Activated naive CD8-positive, alpha-beta T cell (primary cell): ENCODE data around the gene TP63.

ENCODE experiments used
- H3K27ac Mint-ChIP-seq: one replicate; pipeline ENCODE4 v1.8.0; 2021; ENCODE audit warnings: mixed read lengths
- H3K27me3 Mint-ChIP-seq: one replicate; pipeline ENCODE4 v1.8.0; 2021; ENCODE audit warnings: mixed read lengths
- H3K36me3 Mint-ChIP-seq: one replicate; pipeline ENCODE4 v1.8.0; 2021; ENCODE audit warnings: mixed read lengths
- H3K4me1 Mint-ChIP-seq: one replicate; pipeline ENCODE4 v1.8.0; 2021; ENCODE audit warnings: low read depth, mixed read lengths
- H3K4me3 Mint-ChIP-seq: one replicate; pipeline ENCODE4 v1.8.0; 2021; ENCODE audit warnings: mild to moderate bottlenecking, mixed read lengths
- H3K9me3 Mint-ChIP-seq: one replicate; pipeline ENCODE4 v1.8.0; 2021; ENCODE audit warnings: low read depth, mixed read lengths

TP63 gene

DNA sequence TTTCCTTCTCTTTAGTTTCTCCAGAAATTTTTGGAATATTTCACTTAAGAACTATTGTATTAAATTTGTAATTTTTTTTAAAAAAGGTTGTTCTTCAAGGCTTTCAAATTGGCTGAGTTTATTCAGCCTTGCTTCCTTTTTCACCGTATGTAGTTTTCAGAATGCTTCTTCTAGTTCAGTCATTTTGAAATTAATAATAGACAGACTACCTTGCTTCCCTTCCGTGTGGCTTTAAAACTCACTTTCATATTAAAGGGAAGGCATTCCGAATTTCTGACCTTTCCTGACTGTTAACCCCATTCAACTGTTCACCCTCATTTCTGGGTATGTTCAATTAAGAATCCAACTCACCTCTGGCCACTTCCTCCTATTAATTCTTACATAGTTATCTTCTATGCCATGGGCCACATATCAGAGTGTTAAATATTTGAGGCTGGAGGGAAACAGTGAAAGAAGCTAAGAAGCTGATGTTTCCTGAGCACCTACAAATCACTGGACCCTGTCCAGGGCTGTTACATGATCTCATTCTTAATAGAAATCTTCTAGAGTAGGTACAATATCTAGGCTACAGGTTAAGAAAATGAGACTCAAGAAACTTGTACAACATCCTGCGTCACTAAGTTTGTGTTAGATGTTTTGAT, 252.0 kb downstream of the TP63 start:
- no peaks in the 10 kb centered on the region for H3K36me3 Mint-ChIP-seq
- H3K27ac Mint-ChIP-seq: no peak overlapping the region
- H3K9me3 Mint-ChIP-seq: no peaks in the 10 kb centered on the region
- no peak overlapping the region for H3K4me3 Mint-ChIP-seq
- no peaks in the 10 kb centered on the region for H3K4me1 Mint-ChIP-seq
- peaks cover 3% of the 10 kb centered on the region for H3K27me3 Mint-ChIP-seq

DNA sequence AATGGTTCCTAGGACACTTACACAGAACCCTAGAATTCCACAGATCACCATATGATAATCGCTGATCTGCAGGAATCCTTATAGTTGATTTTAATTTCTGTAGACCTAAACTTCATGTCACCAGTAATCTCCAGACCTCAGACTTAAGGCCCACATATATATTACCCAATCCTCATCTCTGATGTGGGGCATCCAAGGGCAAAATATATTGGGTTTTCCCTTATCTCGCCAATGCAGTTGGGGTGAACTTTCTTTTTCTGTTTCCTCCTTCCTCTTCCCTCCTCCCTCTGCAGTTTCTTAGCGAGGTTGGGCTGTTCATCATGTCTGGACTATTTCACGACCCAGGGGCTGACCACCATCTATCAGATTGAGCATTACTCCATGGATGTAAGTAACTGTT, 259.3 kb downstream of the TP63 start:
- no peaks in the 10 kb centered on the region for H3K27me3 Mint-ChIP-seq
- H3K9me3 Mint-ChIP-seq: no peaks in the 10 kb centered on the region

DNA sequence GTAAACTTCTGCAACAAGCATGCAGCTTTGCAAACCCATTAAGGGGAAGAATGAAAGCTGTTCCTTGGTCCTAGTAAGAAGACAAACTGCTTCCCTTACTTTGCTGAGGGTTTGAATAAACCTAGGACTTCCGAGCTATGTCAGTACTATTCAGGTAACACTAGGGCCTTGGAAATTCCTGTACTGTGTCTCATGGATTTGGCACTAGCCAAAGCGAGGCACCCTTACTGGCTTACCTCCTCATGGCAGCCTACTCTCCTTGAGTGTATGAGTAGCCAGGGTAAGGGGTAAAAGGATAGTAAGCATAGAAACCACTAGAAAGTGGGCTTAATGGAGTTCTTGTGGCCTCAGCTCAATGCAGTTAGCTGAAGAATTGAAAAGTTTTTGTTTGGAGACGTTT, 265.3 kb downstream of the TP63 start:
- Mint-ChIP-seq H3K27ac (no peak overlapping the region), H3K4me3 (no peak overlapping the region), H3K9me3 (no peaks in the 10 kb centered on the region), H3K27me3 (no peaks in the 10 kb centered on the region), H3K36me3 (no peaks in the 10 kb centered on the region), H3K4me1 (no peaks in the 10 kb centered on the region)

More for the DNA sequence above, 259.3 kb downstream of the TP63 start:
- no peak overlapping the region for H3K4me3 Mint-ChIP-seq
- no peak overlapping the region for H3K27ac Mint-ChIP-seq
- H3K4me1 Mint-ChIP-seq: no peaks in the 10 kb centered on the region
- no peaks in the 10 kb centered on the region for H3K36me3 Mint-ChIP-seq

DNA sequence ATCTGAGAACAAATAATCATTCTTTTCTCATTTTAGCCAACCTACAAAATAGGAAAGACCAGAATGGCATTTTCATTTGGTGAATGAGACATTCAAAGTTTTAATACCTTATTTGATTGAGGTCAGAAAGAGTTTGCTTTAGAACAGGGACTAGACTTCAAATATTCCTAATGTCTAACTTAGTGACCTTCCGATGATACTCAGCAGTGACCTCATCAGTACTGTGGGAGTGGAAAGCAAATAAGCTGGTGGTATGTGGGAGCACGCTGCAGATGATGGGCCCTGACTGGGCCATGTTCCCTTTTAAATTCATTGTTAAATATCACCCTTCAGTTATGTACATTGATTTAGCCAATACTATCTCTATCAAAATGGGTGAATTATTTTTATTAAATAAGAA, 266.2 kb downstream of the TP63 start:
- no peaks in the 10 kb centered on the region for H3K27me3 Mint-ChIP-seq
- H3K4me3 Mint-ChIP-seq: no peak overlapping the region
- H3K36me3 Mint-ChIP-seq: no peaks in the 10 kb centered on the region
- H3K9me3 Mint-ChIP-seq: no peaks in the 10 kb centered on the region
- no peak overlapping the region for H3K27ac Mint-ChIP-seq
- H3K4me1 Mint-ChIP-seq: no peaks in the 10 kb centered on the region

DNA sequence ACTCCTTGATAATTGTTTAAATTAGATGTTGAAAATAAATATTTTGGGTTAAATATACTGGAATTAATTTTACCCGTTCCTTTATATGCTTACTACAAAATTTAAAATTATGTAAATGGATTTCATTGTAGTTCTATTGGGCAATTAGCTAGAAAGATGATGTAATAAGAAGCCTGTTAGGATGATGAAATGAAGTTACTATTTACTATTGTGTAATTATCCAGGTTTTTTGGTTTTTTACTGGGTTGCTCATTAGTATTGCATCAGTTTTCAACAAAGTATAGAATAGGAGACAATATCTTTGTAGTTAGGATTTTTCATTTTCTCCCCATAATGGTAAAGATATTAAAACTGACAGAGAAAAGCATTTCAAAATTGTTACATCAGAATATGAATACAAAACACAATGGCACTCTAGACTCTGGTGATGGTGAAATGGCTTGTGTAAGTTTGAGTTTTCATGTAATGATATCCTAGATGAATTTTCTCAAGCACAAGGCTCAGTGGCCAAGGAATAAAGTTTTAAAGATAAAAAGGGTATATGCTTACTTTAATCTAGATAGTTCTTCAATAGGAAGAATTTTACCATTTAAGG, 267.5 kb downstream of the TP63 start:
- Mint-ChIP-seq H3K36me3 (no peaks in the 10 kb centered on the region), H3K9me3 (no peaks in the 10 kb centered on the region), H3K27ac (no peak overlapping the region), H3K4me1 (no peaks in the 10 kb centered on the region), H3K27me3 (no peaks in the 10 kb centered on the region), H3K4me3 (no peak overlapping the region)

DNA sequence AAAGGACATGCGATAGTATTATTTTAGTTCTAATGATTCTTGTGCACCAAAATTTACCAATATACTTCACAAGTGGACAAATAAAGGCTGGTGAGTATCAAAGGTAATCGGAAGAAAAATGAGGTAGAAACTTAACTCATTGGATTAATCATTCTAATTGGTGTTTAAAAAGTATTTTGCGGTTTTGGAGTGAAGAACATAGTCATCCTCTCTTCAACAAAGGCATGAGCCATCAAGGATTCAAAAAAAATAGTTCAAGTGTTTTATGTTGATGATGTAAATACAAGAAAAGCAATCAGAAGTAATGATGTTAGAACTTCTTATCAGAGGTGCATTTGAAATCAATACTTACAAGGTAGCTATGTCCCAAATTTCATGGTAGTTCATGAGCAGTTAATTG, 268.0 kb downstream of the TP63 start:
- no peak overlapping the region for H3K27ac Mint-ChIP-seq
- H3K4me1 Mint-ChIP-seq: no peaks in the 10 kb centered on the region
- H3K4me3 Mint-ChIP-seq: no peak overlapping the region
- no peaks in the 10 kb centered on the region for H3K27me3 Mint-ChIP-seq
- H3K36me3 Mint-ChIP-seq: no peaks in the 10 kb centered on the region
- H3K9me3 Mint-ChIP-seq: no peaks in the 10 kb centered on the region

DNA sequence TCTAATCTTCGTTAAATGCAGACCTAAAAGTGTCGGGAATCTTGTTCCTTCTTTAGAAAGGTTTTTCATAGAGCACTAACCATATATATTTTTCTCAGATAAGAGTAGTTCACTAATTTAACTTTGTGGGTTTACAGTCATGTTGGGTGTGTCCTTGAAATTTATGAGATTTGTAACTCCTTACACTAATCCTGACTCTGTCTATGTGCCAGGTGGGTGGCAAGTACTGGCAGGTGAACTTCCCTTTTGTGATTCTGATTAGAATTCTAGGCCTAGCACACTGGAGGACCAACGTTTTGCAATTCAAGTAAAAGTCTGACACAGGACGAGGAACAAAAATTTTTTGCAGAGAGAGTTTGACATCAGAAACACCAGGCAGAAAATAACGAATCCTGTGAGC, 269.4 kb downstream of the TP63 start:
- H3K27me3 Mint-ChIP-seq: no peaks in the 10 kb centered on the region
- no peaks in the 10 kb centered on the region for H3K9me3 Mint-ChIP-seq
- H3K27ac Mint-ChIP-seq: no peak overlapping the region
- no peaks in the 10 kb centered on the region for H3K36me3 Mint-ChIP-seq
- no peaks in the 10 kb centered on the region for H3K4me1 Mint-ChIP-seq
- no peak overlapping the region for H3K4me3 Mint-ChIP-seq

DNA sequence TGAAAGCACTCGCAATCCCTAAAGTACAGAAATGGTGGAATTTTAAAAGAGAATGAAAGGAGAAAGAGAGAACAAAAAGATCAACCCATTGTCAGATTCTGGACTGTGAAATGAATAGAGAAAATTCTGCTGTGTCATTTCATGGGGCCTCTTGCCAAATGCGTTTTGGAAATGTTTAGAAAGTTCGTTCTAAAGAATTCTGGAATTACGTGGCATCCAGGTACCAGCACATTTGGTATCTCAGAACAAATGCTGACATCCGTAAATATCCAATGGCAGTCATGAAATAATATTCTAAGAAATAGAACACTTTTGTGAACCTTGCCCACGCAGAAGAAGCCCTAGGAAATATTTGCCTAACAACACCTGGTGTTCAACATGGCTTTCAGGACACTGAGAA, 270.3 kb downstream of the TP63 start:
- Mint-ChIP-seq H3K4me3 (no peak overlapping the region), H3K4me1 (no peaks in the 10 kb centered on the region), H3K27ac (no peak overlapping the region), H3K27me3 (no peaks in the 10 kb centered on the region), H3K9me3 (no peaks in the 10 kb centered on the region), H3K36me3 (no peaks in the 10 kb centered on the region)

DNA sequence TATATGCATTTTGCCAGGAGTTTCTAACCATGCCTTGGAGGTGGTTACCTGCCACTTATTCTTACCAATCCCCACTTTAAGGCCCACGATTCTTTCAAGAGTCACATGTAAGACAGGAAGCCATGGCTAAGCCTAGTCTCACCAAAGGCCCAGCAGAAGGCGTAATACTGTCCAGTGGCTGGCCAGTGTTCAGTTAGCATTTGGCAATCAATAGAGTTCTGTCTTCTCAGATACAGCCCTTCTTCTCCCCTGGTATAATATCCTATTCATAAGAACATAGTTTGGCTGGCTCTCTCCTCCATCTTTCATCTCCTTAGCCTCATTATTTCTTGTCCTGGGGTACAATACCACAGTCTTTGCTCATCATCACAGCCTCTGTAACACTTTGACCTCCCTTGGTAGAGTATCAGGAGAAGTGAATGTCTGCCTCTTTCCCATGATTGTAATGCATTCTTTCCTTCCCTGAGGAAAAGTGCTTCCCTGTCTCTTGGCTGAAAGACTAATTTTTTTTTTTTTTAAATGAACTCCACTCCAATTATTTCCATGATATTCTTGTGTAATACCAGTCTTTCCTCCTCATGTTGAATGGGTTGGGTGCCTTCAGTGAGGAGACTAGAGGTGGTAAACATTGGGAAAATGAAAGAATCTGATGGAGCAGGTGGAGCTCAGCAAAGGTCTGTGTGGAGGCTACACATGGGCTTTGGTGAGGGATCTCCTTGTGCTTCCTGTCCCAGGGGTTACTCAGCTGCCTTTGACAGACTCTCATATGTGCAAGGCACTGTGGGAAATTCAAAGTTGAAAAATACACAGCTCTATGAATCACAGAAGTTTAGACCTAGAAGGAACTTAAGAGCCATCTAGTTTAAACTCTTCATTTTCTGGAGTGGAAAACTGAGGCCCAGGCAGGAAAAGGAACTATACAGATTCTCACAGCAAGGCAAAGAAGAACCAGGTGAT, 271.3 kb downstream of the TP63 start:
- Mint-ChIP-seq H3K27ac (no peak overlapping the region), H3K27me3 (peaks cover 4% of the 10 kb centered on the region), H3K36me3 (no peaks in the 10 kb centered on the region), H3K4me1 (no peaks in the 10 kb centered on the region), H3K4me3 (no peak overlapping the region), H3K9me3 (no peaks in the 10 kb centered on the region)

DNA sequence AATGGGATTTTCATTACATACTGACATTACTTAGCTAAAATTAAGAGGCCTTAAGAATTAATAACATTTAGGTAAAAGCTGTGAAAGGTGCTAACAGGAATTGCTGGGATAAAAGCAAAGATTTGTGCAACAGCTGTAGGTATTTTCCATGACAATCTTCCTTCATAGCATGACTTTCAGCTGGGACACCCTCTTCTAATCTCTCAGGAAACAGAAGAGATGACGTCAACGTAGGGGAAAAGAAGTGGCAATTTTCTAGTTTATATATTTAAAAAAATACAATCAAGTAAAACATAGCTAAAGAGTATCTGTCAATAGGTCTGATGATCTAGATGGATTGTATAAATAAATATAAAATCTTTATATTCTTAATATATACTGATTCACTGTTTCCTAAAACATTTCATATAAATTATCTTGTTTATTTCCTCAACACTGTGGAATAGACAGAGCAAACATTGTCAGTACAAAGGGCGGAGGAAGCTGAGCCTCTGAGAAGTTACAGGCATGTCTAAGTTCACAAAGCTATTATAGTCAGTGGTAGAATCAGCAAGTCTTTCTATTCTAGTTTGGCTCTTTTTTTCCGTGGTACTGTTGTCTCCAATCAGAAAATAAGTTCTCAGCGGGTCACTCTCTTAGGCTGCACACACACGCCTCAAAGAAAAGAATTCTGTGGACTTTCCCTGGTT, 272.5 kb downstream of the TP63 start:
- Mint-ChIP-seq H3K4me3 (no peak overlapping the region), H3K36me3 (no peaks in the 10 kb centered on the region), H3K9me3 (no peaks in the 10 kb centered on the region), H3K4me1 (no peaks in the 10 kb centered on the region), H3K27ac (no peak overlapping the region), H3K27me3 (peaks cover 4% of the 10 kb centered on the region)

DNA sequence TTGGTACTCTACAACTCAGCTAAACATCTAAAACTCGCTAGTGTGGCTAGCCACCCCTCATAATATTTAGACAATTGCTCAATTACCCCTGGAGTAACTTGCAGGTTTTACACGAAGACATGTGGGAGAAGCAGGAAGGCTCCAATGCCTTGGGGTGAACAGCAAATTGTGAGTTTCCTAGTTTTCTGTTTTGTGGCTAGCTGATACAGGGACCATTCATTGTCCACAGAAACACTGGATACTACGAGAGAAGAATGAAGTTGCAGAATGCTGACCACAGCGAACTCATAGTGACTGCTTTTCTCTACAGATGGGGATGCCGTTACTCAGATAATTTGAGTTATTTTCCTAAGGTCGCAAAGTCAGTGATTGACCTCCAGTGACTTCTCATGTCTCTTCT, 276.6 kb downstream of the TP63 start:
- H3K27me3 Mint-ChIP-seq: peaks cover 4% of the 10 kb centered on the region
- H3K4me1 Mint-ChIP-seq: no peaks in the 10 kb centered on the region
- no peaks in the 10 kb centered on the region for H3K36me3 Mint-ChIP-seq
- H3K4me3 Mint-ChIP-seq: no peak overlapping the region
- no peak overlapping the region for H3K27ac Mint-ChIP-seq
- no peaks in the 10 kb centered on the region for H3K9me3 Mint-ChIP-seq

DNA sequence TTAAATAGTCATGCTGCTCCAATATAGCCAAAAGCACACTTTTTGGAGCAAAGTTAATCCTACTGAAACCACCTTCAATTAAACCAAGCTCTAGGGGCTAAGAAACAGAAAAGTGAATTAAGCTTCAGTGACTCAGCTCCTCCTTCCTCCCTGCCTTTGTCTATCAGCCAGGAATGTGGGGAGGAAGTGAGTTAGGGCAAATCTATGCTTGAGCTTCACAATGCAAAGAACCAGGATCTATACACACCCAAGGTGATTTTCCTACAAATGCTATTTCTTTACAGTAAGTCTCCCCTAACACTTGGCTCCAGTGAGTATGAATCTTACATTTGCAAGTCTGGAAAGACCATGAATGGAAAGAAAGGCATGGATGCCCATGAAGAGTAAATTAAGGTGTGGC, 277.5 kb downstream of the TP63 start:
- Mint-ChIP-seq H3K4me1 (no peaks in the 10 kb centered on the region), H3K9me3 (no peaks in the 10 kb centered on the region), H3K27me3 (peaks cover 7% of the 10 kb centered on the region), H3K36me3 (no peaks in the 10 kb centered on the region), H3K27ac (no peak overlapping the region), H3K4me3 (no peak overlapping the region)

DNA sequence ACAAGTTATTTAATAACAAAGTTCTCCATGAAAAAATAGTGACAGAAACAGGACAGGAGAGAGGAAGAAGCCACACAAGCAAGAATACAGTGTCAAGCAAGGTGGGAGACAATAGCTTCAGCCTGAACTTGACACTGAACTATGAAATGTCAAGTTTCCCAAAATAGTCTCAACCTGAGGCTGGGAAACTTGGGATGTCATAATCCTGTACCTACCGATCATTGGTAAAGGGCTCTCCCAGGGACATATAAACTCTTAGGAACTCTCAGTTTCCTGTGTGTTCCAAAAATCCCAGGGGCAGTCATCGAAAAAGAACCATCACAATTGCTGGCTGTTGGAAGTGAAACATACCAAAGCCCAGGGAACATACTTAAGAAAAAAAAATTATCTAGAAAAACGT, 277.9 kb downstream of the TP63 start:
- H3K27me3 Mint-ChIP-seq: peaks cover 11% of the 10 kb centered on the region

DNA sequence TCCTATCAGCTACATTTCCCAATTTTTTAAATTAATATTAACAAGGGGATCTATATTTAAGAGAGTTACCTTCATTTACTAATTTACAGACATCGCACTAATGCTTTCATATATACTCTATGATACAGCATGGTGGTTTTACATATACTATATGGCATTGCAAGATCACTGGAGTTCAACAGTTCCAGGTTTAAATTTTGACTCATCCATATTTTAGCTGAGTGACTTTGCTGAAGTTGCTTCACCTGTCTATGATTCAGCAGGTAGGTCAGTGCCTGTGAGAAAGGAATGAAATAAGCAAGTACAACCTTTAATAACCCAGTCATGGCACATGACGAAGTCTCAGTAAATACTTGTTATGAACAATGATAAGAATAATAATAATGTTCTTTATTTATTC, 278.4 kb downstream of the TP63 start:
- Mint-ChIP-seq H3K27me3 (peaks cover 11% of the 10 kb centered on the region), H3K27ac (no peak overlapping the region), H3K9me3 (no peaks in the 10 kb centered on the region)

More for the DNA sequence above, 277.9 kb downstream of the TP63 start:
- H3K4me3 Mint-ChIP-seq: no peak overlapping the region
- no peaks in the 10 kb centered on the region for H3K9me3 Mint-ChIP-seq
- no peaks in the 10 kb centered on the region for H3K4me1 Mint-ChIP-seq
- H3K36me3 Mint-ChIP-seq: no peaks in the 10 kb centered on the region
- no peak overlapping the region for H3K27ac Mint-ChIP-seq

DNA sequence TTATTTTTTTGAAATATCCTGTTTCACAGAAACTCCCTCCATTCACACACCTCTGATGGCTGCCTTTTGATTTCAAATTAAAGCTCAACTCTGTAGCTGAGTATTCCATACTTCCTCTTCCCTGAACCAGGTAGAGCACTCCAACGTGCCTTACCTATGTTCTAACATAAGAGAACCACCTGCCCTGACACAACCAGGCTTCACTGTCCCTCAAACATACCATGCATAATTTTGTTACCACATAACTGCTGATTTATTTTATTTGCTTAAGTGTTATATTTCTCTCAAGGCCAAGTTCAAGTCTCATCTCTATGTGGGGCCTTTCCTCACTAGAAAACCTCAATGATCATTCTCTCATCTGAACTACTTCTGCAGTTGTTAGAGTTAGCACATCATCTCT, 279.8 kb downstream of the TP63 start:
- H3K9me3 Mint-ChIP-seq: no peaks in the 10 kb centered on the region
- no peaks in the 10 kb centered on the region for H3K4me1 Mint-ChIP-seq
- peaks cover 15% of the 10 kb centered on the region for H3K27me3 Mint-ChIP-seq
- H3K36me3 Mint-ChIP-seq: no peaks in the 10 kb centered on the region
- no peak overlapping the region for H3K27ac Mint-ChIP-seq
- no peak overlapping the region for H3K4me3 Mint-ChIP-seq

More for the DNA sequence above, 278.4 kb downstream of the TP63 start:
- H3K36me3 Mint-ChIP-seq: no peaks in the 10 kb centered on the region
- H3K4me1 Mint-ChIP-seq: no peaks in the 10 kb centered on the region
- H3K4me3 Mint-ChIP-seq: no peak overlapping the region
